Measurements from ENCODE around the gene SGPP1. TPM values are rescaled to one million over a fixed set of nuclear protein-coding genes. Genes with fewer than 3 reads are reported as not detected.

Gene SGPP1, protein sequence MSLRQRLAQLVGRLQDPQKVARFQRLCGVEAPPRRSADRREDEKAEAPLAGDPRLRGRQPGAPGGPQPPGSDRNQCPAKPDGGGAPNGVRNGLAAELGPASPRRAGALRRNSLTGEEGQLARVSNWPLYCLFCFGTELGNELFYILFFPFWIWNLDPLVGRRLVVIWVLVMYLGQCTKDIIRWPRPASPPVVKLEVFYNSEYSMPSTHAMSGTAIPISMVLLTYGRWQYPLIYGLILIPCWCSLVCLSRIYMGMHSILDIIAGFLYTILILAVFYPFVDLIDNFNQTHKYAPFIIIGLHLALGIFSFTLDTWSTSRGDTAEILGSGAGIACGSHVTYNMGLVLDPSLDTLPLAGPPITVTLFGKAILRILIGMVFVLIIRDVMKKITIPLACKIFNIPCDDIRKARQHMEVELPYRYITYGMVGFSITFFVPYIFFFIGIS
- 20.6 and 27.8 TPM in 2 replicates for total RNA-seq

DNA sequence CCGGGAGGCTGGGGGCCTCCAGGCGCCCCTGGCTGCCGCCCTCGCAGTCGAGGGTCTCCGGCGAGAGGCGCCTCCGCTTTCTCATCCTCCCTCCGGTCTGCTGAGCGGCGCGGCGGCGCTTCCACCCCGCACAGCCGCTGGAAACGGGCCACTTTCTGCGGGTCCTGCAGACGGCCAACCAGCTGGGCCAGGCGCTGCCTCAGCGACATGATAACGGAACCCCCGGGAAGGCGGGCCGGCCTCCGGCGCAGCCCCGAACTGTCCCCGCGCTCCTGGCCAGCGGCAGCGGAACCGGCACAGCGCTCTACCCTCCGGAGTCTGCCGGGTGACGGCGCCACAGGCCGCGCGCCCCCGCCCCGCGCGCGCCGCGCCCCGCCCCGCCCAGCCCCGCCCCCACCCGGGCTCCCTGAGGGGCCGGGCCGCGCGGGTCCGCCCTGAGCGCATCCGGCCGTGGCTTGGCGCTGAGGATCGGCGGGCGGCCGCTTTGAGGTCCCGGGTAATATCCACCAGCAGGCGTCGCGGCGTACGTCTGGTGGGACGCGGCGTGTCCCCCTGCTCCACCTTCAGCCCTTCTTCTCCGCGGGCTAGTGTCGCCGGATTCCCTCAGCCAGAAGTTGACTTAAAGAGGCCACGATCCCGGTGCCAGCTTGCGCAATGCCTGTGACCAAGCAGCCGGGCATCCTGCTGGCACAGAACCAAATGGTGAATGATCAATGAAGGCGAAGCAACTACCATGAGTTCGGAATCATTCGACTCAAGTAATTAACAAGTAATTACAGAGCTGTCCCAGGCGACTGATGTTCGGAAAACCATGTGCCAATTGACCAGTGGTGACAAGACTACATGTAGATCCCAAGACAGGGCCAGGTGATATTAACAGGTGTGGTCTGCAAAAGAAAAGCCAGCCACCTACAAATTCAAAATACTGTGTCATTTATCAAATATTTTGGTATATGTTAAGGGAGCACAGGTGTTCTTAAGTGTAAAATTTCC is at the start of gene SGPP1:
TSS of gene SGPP1 (minus strand) at position 330 of the 993 bp plus-strand sequence. CDS start at position 209, 121 bp downstream.

GRCh38 chr14:63641473-63642228 is 86.2 kb downstream of the SGPP1 start, which contains the start of gene WDR89:
Gene WDR89 (minus strand): TSS chr14:63641871. CDS start chr14:63599942, 41,929 bp downstream.

Small RNA genes within 50 kb of the gene (small RNA-seq; reads per million reads assigned to genes)
- gene AL161670.1 (not detected), gene RF00012 (not detected), gene RNU7-116P (not detected)

Other genes starting within 250 kb of the SGPP1 start
- gene PPP2R5E, start 184.7 kb downstream of the SGPP1 start, total RNA-seq = 24.0 and 25.4 TPM in 2 replicates
- gene WDR89, start 86.2 kb downstream of the SGPP1 start, total RNA-seq = 9.2 and 12.5 TPM in 2 replicates
- 9.2 and 11.0 TPM in 2 replicates for gene SYNE2, start 124.9 kb upstream of the SGPP1 start, total RNA-seq